GM12878 (cell line): Measurements from ENCODE around the gene SCYL1. TPM values are rescaled to one million over a fixed set of nuclear protein-coding genes. Genes with fewer than 3 reads are reported as not detected.
A peak's percentile ranks its signal among the peaks of the same experiment; 100 is the strongest.

Experiments used
- ATF7 ChIP-seq: fragments of 450-650 bp; IDR thresholded peaks from 2 replicates; pipeline ENCODE4 v1.6.1; 2016; ENCODE audit warnings: low read depth, mild to moderate bottlenecking
- CBX3 ChIP-seq: fragments of 200-600 bp; sonication (generic); IDR thresholded peaks from 2 replicates; pipeline ENCODE4 v1.6.1; 2016; ENCODE audit warnings: low read depth, borderline replicate concordance
- ESRRA ChIP-seq: IDR thresholded peaks from 2 replicates; pipeline ENCODE4 v1.6.1; 2012; ENCODE audit warnings: mild to moderate bottlenecking, low read length, improper control_type of control experiment
- GABPA ChIP-seq: IDR thresholded peaks from 2 replicates; pipeline ENCODE4 v1.6.1; 2014; ENCODE audit warnings: antibody characterized with exemption, low read depth, mild to moderate bottlenecking, inconsistent platforms
- IKZF1 ChIP-seq: fragments of 450-650 bp; conservative IDR thresholded peaks from 2 replicates; pipeline ENCODE4 v1.6.1; 2017; ENCODE audit warnings: antibody characterized with exemption, mild to moderate bottlenecking
- JUNB ChIP-seq: IDR thresholded peaks from 2 replicates; pipeline ENCODE4 v1.6.1; 2016; ENCODE audit warnings: antibody characterized with exemption, mild to moderate bottlenecking
- MTA2 ChIP-seq: fragments of 450-650 bp; IDR thresholded peaks from 2 replicates; pipeline ENCODE4 v1.6.1; 2016; ENCODE audit warnings: low read depth, mild to moderate bottlenecking, moderate library complexity
- NR2C1 ChIP-seq: fragments of 450-650 bp; IDR thresholded peaks from 2 replicates; pipeline ENCODE4 v1.6.1; 2017; ENCODE audit warnings: antibody characterized with exemption, mild to moderate bottlenecking, moderate library complexity
- NR2C2 ChIP-seq: IDR thresholded peaks from 2 replicates; pipeline ENCODE4 v1.6.1; 2011; ENCODE audit warnings: borderline replicate concordance, low read depth; ENCODE audit not compliant: control insufficient read depth, insufficient read length
- NR2F1 ChIP-seq: fragments of 450-650 bp; conservative IDR thresholded peaks from 2 replicates; pipeline ENCODE4 v1.6.1; 2017; ENCODE audit warnings: mild to moderate bottlenecking
- PAX5 ChIP-seq: IDR thresholded peaks from 2 replicates; pipeline ENCODE4 v1.6.1; 2011; ENCODE audit warnings: low read depth, low read length, borderline replicate concordance
- RFX5 ChIP-seq: IDR thresholded peaks from 2 replicates; pipeline ENCODE4 v1.6.1; 2011; ENCODE audit warnings: low read depth, low read length, improper control_type of control experiment
- SMAD1 ChIP-seq: fragments of 450-650 bp; IDR thresholded peaks from 2 replicates; pipeline ENCODE4 v1.6.1; 2018; ENCODE audit warnings: mild to moderate bottlenecking, low read depth; ENCODE audit not compliant: partially characterized antibody
- SREBF2 ChIP-seq: IDR thresholded peaks from 2 replicates; pipeline ENCODE4 v1.6.1; 2012; ENCODE audit warnings: mild to moderate bottlenecking, low read length
- SRF ChIP-seq, 2 experiments: IDR thresholded peaks; 2 replicates each; pipeline ENCODE4 v1.6.1; 2011; ENCODE audit warnings: low read depth in 2 of 2, low read length in 2 of 2, mild to moderate bottlenecking in 1 of 2, moderate library complexity in 1 of 2
- TARDBP ChIP-seq: IDR thresholded peaks from 2 replicates; pipeline ENCODE4 v1.6.1; 2016; ENCODE audit warnings: borderline replicate concordance
- polyA plus RNA-seq, 11 experiments: library from polyadenylated mRNA; depleted of rRNA in 4 of 11; unstranded in 6 of 11; stranded (reverse) in 5 of 11; fragments of >200 nt; fragmentation: Nextera tagmentation in 4 of 11; fragmentation: Illumina TruSeq in 1 of 11; extraction: Ambion mirVana in 4 of 11; extraction: Trizol in 1 of 11; gene quantifications; 1 replicate in 1 of 11; 2 replicates in 10 of 11; pipeline versions ENCODE4 v1.2.1 to v1.2.3, GENCODE V29; 2011 to 2016; ENCODE audit warnings: inconsistent platforms in 2 of 11, missing spikeins in 2 of 11, low read depth in 1 of 11
- total RNA-seq, 4 experiments: library from RNA; depleted of rRNA in 3 of 4; stranded (reverse); fragments of >200 nt in 3 of 4; fragmentation: Illumina TruSeq in 1 of 4; extraction: Trizol in 1 of 4; gene quantifications; 2 replicates each; pipeline versions ENCODE4 v1.2.1 to v1.2.3, GENCODE V29; 2013 to 2021
- TF ChIP-seq, protein P1 (sequence below): fragments of 450-650 bp; conservative IDR thresholded peaks from 2 replicates; pipeline ENCODE4 v1.6.1; 2017; ENCODE audit warnings: mild to moderate bottlenecking, moderate library complexity
- TF ChIP-seq, protein P2 (sequence below), 3 experiments: IDR thresholded peaks in 2 of 3; conservative IDR thresholded peaks in 1 of 3; 2 replicates each; pipeline ENCODE4 v1.5.1; 2011; ENCODE audit warnings: low read depth in 3 of 3, low read length in 3 of 3, mild to moderate bottlenecking in 3 of 3, control low read depth in 2 of 3, moderate library complexity in 2 of 3, inconsistent platforms in 1 of 3, mixed read lengths in 1 of 3; ENCODE audit not compliant: control insufficient read depth in 2 of 3, insufficient read depth in 1 of 3; ENCODE audit errors: extremely low read depth in 1 of 3
- TF ChIP-seq, protein P3 (sequence below): fragments of 450-650 bp; formaldehyde crosslinking; IDR thresholded peaks from 2 replicates; pipeline ENCODE4 v1.4.0; 2020; ENCODE audit warnings: mild to moderate bottlenecking, moderate library complexity
- TF ChIP-seq, protein P4 (sequence below): IDR thresholded peaks from 2 replicates; pipeline ENCODE4 v1.6.1; 2011; ENCODE audit warnings: borderline replicate concordance, low read depth, mild to moderate bottlenecking, moderate library complexity, mixed read lengths, low read length; ENCODE audit not compliant: insufficient read depth; ENCODE audit errors: extremely low read length

The SCYL1 gene
- total and polyA plus RNA-seq, 10 of the 15 experiments (the other 5 are each of a cell fraction or from before 2014, with no cell fraction given) = 0.80 to 82.7 (median 51.2) TPM

DNA sequence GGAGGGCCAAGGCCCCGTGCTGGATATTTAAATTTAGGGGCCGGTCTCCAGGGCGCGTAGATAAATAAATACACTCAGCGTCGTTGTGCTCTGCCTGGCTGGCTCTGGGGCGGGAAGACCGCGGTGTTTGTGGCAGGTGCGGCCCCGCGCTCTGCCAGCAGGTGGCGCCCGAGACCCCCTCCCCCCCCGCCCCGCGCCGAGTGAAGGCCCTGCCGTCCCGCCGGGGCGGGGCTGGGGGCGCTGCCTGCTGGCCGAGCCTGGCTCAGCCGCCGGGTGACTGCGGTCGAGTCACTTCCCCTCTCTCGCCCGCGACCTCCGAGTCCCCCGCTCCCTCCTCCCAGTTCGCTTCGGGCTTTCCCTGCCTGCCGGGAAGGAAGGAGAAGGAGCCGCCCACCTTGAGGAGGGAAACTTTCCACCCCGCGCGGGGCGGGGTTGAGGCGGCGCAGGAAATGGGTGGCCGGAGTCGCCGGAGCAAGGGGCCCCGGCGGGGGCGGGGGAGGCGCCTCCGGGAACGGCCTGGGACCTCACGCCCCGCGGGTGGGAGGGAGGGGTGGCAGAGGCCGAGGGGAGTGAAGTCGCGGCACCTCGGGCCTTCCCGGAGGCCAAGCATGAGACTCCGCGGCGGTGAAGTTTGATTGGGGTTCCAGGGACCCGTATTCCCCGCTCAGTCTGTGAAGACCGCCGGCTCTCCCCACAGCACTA lies 49.4 kb downstream of the SCYL1 start (continued):
- TF ChIP-seq SMAD1 (no peak), NR2C2 (no peak), CBX3 (no peak), SREBF2 (no peak), ESRRA (no peak), PAX5 (0 out of 2 replicates have a peak, but pooled peaks have one; percentile 59), SRF (IDR thresholded peaks at IDR 0.05; ENCODE audit: low read depth in 2 of 2, low read length in 2 of 2) (no peak), IKZF1 (peak; percentile 100), RFX5 (no peak), MTA2 (peak; percentile 37; the same call in 1 of the 2 replicates), NR2C1 (peak; percentile 50), JUNB (no peak), GABPA (no peak), TARDBP (peak; percentile 67; the same call in 1 of the 2 replicates), ATF7 (0 out of 2 replicates have a peak, but pooled peaks have one; percentile 13), NR2F1 (peak; percentile 89)
- TF ChIP-seq, protein P1, sequence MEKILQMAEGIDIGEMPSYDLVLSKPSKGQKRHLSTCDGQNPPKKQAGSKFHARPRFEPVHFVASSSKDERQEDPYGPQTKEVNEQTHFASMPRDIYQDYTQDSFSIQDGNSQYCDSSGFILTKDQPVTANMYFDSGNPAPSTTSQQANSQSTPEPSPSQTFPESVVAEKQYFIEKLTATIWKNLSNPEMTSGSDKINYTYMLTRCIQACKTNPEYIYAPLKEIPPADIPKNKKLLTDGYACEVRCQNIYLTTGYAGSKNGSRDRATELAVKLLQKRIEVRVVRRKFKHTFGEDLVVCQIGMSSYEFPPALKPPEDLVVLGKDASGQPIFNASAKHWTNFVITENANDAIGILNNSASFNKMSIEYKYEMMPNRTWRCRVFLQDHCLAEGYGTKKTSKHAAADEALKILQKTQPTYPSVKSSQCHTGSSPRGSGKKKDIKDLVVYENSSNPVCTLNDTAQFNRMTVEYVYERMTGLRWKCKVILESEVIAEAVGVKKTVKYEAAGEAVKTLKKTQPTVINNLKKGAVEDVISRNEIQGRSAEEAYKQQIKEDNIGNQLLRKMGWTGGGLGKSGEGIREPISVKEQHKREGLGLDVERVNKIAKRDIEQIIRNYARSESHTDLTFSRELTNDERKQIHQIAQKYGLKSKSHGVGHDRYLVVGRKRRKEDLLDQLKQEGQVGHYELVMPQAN = peak; percentile 52
- TF ChIP-seq, protein P2, sequence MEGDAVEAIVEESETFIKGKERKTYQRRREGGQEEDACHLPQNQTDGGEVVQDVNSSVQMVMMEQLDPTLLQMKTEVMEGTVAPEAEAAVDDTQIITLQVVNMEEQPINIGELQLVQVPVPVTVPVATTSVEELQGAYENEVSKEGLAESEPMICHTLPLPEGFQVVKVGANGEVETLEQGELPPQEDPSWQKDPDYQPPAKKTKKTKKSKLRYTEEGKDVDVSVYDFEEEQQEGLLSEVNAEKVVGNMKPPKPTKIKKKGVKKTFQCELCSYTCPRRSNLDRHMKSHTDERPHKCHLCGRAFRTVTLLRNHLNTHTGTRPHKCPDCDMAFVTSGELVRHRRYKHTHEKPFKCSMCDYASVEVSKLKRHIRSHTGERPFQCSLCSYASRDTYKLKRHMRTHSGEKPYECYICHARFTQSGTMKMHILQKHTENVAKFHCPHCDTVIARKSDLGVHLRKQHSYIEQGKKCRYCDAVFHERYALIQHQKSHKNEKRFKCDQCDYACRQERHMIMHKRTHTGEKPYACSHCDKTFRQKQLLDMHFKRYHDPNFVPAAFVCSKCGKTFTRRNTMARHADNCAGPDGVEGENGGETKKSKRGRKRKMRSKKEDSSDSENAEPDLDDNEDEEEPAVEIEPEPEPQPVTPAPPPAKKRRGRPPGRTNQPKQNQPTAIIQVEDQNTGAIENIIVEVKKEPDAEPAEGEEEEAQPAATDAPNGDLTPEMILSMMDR (IDR thresholded peaks at IDR 0.05 in 2 of 3, conservative IDR thresholded peaks at IDR 0.05 in 1 of 3; ENCODE audit: control insufficient read depth in 2 of 3, extremely low read depth in 1 of 3, insufficient read depth in 1 of 3, low read depth in 3 of 3, low read length in 3 of 3) = peak; percentile 75 to 91 (median 88)
- TF ChIP-seq, protein P3, sequence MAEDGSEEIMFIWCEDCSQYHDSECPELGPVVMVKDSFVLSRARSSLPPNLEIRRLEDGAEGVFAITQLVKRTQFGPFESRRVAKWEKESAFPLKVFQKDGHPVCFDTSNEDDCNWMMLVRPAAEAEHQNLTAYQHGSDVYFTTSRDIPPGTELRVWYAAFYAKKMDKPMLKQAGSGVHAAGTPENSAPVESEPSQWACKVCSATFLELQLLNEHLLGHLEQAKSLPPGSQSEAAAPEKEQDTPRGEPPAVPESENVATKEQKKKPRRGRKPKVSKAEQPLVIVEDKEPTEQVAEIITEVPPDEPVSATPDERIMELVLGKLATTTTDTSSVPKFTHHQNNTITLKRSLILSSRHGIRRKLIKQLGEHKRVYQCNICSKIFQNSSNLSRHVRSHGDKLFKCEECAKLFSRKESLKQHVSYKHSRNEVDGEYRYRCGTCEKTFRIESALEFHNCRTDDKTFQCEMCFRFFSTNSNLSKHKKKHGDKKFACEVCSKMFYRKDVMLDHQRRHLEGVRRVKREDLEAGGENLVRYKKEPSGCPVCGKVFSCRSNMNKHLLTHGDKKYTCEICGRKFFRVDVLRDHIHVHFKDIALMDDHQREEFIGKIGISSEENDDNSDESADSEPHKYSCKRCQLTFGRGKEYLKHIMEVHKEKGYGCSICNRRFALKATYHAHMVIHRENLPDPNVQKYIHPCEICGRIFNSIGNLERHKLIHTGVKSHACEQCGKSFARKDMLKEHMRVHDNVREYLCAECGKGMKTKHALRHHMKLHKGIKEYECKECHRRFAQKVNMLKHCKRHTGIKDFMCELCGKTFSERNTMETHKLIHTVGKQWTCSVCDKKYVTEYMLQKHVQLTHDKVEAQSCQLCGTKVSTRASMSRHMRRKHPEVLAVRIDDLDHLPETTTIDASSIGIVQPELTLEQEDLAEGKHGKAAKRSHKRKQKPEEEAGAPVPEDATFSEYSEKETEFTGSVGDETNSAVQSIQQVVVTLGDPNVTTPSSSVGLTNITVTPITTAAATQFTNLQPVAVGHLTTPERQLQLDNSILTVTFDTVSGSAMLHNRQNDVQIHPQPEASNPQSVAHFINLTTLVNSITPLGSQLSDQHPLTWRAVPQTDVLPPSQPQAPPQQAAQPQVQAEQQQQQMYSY = no peak
- TF ChIP-seq, protein P4, sequence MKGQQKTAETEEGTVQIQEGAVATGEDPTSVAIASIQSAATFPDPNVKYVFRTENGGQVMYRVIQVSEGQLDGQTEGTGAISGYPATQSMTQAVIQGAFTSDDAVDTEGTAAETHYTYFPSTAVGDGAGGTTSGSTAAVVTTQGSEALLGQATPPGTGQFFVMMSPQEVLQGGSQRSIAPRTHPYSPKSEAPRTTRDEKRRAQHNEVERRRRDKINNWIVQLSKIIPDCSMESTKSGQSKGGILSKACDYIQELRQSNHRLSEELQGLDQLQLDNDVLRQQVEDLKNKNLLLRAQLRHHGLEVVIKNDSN = no peak
